Measurements from ENCODE around the gene DYNLT2B. TPM values are rescaled to one million over a fixed set of nuclear protein-coding genes. Genes with fewer than 3 reads are reported as not detected.

The DYNLT2B gene
- total and polyA plus RNA-seq, 2 donors (not counting 1 experiment from before 2014, with no cell fraction given): 9.1 to 13.0 TPM

GRCh38 chr3:196287440-196288140 lies 30.4 kb downstream of the DYNLT2B start, which contains the start of gene PCYT1A:
PCYT1A (minus strand) TSS chr3:196287726; CDS start chr3:196270531, 17,195 bp downstream.
- H3K79me2 ChIP-seq (ENCODE audit: control insufficient read depth, insufficient read depth, low read length): peaks cover 46% of the 10 kb centered on the region
- no peak for TF ChIP-seq EZH2 (IDR thresholded peaks at IDR 0.05; ENCODE audit: low read length, missing control alignments)
- TF ChIP-seq CTCF (conservative IDR thresholded peaks at IDR 0.05 in 1 of 2, IDR thresholded peaks at IDR 0.05 in 1 of 2; ENCODE audit: low read depth in 1 of 2, low read length in 2 of 2): no peak
- H3K27ac ChIP-seq (ENCODE audit: insufficient read depth, low read length): peak within 1 kb of the TSS; percentile 96
- H2AFZ ChIP-seq (ENCODE audit: low read length): peak within 1 kb of the TSS; percentile 99
- H3K4me1 ChIP-seq (ENCODE audit: control insufficient read depth, extremely low read depth, insufficient read depth, low read length): peaks cover 6% of the 10 kb centered on the region
- H3K9me3 ChIP-seq (ENCODE audit: control insufficient read depth, insufficient read depth, low read depth, low read length): no peaks in the 10 kb centered on the region
- H3K9ac ChIP-seq (ENCODE audit: insufficient read depth, low read length): peak within 1 kb of the TSS; percentile 89
- DNase-seq (ENCODE audit: low read depth in 2 of 2): peak; percentile 96 to 97
- peaks cover 1% of the 10 kb centered on the region for H4K20me1 ChIP-seq (ENCODE audit: control insufficient read depth, extremely low read depth, insufficient read depth, low read length)
- H3K27me3 ChIP-seq (ENCODE audit: control insufficient read depth, insufficient read depth, low read length): no peaks in the 10 kb centered on the region
- peak within 1 kb of the TSS; percentile 88 for H3K4me2 ChIP-seq (ENCODE audit: extremely low read depth, insufficient read depth, low read length)
- H3K4me3 ChIP-seq (replicated peaks in 1 of 4; ENCODE audit: control extremely low read depth in 1 of 4, insufficient read depth in 1 of 4, low read depth in 3 of 4, low read length in 4 of 4): peak within 1 kb of the TSS; percentile 92 to 100 (median 98)
- H3K36me3 ChIP-seq (ENCODE audit: control insufficient read depth, insufficient read depth, low read length): no peaks in the 10 kb centered on the region

- no peaks in the 10 kb centered on the region for H3K36me3 ChIP-seq (ENCODE audit: control insufficient read depth, insufficient read depth, low read length)
Measured at GRCh38 chr3:196287090-196287439, 31.0 kb downstream of the DYNLT2B start.

GRCh38 chr3:196284396-196284795 lies 33.6 kb downstream of the DYNLT2B start:
- Histone ChIP-seq H3K9ac (ENCODE audit: insufficient read depth, low read length) (no peak overlapping the region), H3K79me2 (ENCODE audit: control insufficient read depth, insufficient read depth, low read length) (peaks cover 69% of the 10 kb centered on the region), H3K27me3 (ENCODE audit: control insufficient read depth, insufficient read depth, low read length) (no peaks in the 10 kb centered on the region), H4K20me1 (ENCODE audit: control insufficient read depth, extremely low read depth, insufficient read depth, low read length) (peaks cover 1% of the 10 kb centered on the region), H3K27ac (ENCODE audit: insufficient read depth, low read length) (no peak overlapping the region), H3K9me3 (ENCODE audit: control insufficient read depth, insufficient read depth, low read depth, low read length) (no peaks in the 10 kb centered on the region), H3K36me3 (ENCODE audit: control insufficient read depth, insufficient read depth, low read length) (no peaks in the 10 kb centered on the region), H2AFZ (ENCODE audit: low read length) (no peak overlapping the region), H3K4me1 (ENCODE audit: control insufficient read depth, extremely low read depth, insufficient read depth, low read length) (peaks cover 7% of the 10 kb centered on the region), H3K4me3 (replicated peaks in 1 of 4; ENCODE audit: control extremely low read depth in 1 of 4, insufficient read depth in 1 of 4, low read depth in 3 of 4, low read length in 4 of 4) (no peak overlapping the region), H3K4me2 (ENCODE audit: extremely low read depth, insufficient read depth, low read length) (no peak overlapping the region)
- TF ChIP-seq EZH2 (IDR thresholded peaks at IDR 0.05; ENCODE audit: low read length, missing control alignments): no peak
- TF ChIP-seq CTCF (conservative IDR thresholded peaks at IDR 0.05 in 1 of 2, IDR thresholded peaks at IDR 0.05 in 1 of 2; ENCODE audit: low read depth in 1 of 2, low read length in 2 of 2): no peak
- DNase-seq (ENCODE audit: low read depth in 2 of 2): peak; percentile 6 to 11

More at GRCh38 chr3:196287090-196287439, 31.0 kb downstream of the DYNLT2B start:
- Histone ChIP-seq H2AFZ (ENCODE audit: low read length) (peak overlapping the region; percentile 99), H4K20me1 (ENCODE audit: control insufficient read depth, extremely low read depth, insufficient read depth, low read length) (peaks cover 1% of the 10 kb centered on the region), H3K4me1 (ENCODE audit: control insufficient read depth, extremely low read depth, insufficient read depth, low read length) (peaks cover 6% of the 10 kb centered on the region), H3K4me3 (replicated peaks in 1 of 4; ENCODE audit: control extremely low read depth in 1 of 4, insufficient read depth in 1 of 4, low read depth in 3 of 4, low read length in 4 of 4) (peak overlapping the region; percentile 92 to 100 (median 98)), H3K9me3 (ENCODE audit: control insufficient read depth, insufficient read depth, low read depth, low read length) (no peaks in the 10 kb centered on the region), H3K27me3 (ENCODE audit: control insufficient read depth, insufficient read depth, low read length) (no peaks in the 10 kb centered on the region), H3K9ac (ENCODE audit: insufficient read depth, low read length) (peak overlapping the region; percentile 89), H3K79me2 (ENCODE audit: control insufficient read depth, insufficient read depth, low read length) (peaks cover 48% of the 10 kb centered on the region), H3K27ac (ENCODE audit: insufficient read depth, low read length) (peak overlapping the region; percentile 96), H3K4me2 (ENCODE audit: extremely low read depth, insufficient read depth, low read length) (peak overlapping the region; percentile 59)
- DNase-seq (ENCODE audit: low read depth in 2 of 2): peak; percentile 29 to 30
- TF ChIP-seq EZH2 (IDR thresholded peaks at IDR 0.05; ENCODE audit: low read length, missing control alignments): no peak
- TF ChIP-seq CTCF (conservative IDR thresholded peaks at IDR 0.05 in 1 of 2, IDR thresholded peaks at IDR 0.05 in 1 of 2; ENCODE audit: low read depth in 1 of 2, low read length in 2 of 2): no peak
